ENCODE data around the gene FSD1L.
"Not testable (repeated sequence)": the region's sequence is repeated elsewhere in the genome, so short reads cannot be mapped to it uniquely, and the experiment has no call there.

Gene FSD1L

DNA sequence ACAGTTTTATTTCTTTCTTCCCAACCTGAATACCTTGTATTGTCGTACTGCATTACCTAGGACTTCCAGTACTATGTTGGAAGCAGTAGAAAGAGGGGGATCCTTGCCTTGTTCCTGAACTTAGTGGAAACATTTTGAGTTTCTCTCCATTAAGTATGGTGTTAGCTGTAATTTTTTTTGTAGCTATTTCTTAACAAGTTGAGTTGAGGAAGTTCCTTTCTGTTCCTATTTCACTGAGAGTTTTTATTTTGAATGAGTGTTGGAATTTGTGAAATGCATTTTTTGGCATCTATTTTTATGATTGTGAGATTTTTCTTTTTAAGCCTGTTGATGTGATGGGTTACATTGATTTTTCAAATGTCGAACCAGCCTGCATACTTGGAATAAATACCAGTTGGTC, 49.0 kb downstream of the FSD1L start:
- no peak for DNase-seq

GRCh38 chr9:105497704-105498103, 49.9 kb downstream of the FSD1L start:
- no peak for DNase-seq

GRCh38 chr9:105500108-105500766, 52.4 kb downstream of the FSD1L start:
- DNase-seq, result no peak

DNA sequence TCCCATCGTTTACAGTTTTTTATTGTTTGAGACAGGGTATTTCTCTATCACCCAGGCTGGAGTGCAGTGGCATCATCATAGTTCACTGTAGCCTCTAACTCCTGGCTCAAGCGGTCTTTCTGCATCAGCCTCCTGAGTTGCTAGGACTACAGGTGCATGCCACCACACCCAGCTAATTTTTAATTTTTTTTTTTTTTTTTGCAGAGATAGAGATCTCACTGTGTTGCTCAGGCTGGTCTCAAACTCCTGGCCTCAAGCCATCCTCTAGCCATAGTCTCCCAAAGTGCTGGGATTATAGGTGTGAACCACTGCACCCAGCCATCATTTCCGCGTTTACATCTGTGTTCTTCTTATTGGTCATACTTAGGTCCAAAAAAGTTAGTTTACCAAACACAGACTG, 53.6 kb downstream of the FSD1L start:
- DNase-seq, result no peak

DNA sequence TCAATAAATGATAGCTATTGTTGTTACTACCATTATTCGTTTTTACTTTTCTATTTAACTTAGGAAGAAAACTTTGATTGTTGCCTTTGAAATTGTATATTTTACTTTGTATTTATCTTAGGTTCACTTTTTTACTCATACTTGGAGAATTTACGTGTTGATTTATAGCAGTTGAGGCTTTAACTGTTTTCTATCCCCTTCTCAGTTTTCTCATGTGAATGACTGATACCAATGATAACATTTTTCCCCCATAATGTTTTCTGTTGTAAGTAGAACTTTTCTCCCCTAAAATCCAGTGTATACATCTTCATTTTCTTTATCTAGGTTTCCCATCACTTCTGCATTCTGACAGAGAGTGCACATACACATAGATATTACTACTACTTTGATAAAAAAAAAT, 54.4 kb downstream of the FSD1L start:
- no peak for DNase-seq

DNA sequence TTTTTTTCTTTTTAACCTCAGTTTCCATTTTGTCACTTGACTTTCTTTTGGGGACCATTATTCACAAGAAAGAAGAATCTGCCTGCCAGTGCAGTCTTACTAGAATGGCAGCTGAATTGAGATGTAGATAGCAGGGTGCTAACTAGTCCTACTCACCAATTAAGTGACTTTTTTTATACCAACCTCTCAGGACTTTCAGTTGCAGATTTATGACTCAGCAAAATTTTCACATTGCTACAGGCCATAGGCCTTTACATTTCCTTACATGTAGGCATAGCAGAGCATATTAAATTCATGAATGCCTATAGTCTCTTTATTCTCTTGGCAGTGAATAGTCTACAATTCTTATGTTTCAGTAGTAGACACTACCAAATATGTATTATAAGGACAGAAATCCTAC, 56.0 kb downstream of the FSD1L start:
- no peak for DNase-seq

DNA sequence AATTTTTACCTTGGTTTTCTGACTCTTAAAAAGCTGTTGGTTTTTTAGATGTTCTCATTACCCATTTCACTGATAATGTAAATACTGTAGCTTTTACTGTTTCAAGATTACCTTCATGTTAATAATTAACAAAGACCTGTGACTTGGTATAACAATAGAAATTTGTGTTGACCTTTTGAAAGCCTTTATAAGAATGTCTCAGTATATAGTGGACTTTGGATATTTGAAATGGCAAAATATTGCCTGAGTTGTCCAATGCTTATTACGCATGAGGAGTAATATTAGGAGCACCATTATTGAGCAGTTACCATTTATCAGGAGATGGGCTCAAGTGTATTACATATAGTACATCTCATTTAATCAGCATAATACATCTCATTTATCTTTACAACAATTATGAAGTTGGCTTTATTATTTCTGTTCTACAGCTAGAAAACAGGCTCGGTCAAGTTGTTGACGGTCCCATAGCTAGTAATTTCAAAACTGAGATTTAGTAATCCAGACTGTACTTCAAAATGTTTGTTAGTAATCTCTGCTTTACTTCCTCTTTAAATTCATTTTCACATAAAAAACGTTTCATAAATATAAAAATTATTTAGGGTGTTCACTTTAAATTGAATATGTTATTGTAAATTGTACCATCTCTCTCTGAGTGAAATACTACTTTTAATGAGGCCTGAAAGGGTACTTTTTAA, 59.4 kb downstream of the FSD1L start:
- DNase-seq, result no peak

GRCh38 chr9:105508530-105508929, 60.7 kb downstream of the FSD1L start:
- DNase-seq, result no peak

DNA sequence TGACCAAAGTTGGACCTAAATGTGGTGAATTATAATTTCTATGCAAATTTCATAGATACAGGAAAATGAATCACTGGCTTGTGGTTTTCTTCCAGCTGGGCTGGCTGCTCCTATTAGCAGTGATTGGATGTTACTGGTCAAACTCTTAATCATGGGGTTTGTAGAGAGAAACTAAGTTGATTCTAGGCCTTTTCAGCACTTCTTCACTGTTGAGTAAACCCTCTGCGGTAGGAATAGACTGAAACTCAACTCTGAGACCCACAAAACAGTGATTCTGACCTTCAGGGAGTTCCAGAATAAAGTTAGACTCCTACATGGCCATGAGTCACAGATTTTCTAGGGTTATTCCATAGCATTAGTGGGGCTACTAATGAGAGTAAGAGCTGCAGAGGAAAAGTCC, 62.2 kb downstream of the FSD1L start:
- no peak for DNase-seq

DNA sequence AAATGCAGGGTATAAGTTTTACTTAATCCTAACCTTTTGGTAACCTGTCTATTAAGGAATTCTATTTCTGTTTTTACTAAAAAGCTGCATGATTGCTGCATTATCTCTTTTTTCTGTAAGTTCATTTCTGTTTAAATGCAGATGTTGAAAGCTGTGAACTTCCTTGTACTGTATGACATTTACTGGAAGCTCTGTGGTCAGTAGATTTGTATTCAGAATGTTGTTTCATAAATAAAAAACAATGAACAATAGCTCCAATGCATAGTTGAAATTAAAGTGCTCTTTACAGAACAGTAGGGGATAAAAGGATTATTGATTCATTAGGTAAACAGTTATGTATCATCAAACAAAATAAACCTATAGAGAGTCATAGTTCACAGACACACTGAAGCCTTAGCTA, 63.6 kb downstream of the FSD1L start:
- DNase-seq, result no peak

DNA sequence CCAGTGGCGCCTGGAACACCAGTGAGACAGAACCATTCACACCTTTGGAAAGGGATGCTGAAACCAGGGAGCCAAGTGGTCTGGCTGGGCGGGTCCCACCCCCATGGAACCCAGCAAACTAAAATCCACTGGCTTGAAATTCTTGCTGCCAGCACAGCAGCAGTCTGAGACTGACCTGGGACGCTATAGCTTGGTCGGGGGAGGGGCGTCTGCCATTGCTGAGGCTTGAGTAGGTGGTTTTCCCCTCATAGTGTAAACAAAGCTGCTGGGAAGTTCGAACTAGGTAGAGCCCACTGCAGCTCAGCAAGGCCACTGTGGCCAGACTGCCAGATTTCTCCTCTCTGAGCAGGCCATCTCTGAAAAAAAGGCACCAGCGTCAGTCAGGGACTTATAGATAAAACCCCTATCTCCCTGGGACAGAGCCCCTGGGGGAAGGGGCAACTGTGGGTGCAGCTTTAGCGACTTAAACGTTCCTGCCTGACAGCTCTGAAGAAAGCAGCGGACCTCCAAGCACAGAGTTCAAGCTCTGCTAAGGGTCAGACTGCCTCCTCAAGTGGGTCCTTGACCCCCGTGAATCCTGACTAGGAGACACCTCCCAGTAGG, 68.1 kb downstream of the FSD1L start:
- no peak for DNase-seq

DNA sequence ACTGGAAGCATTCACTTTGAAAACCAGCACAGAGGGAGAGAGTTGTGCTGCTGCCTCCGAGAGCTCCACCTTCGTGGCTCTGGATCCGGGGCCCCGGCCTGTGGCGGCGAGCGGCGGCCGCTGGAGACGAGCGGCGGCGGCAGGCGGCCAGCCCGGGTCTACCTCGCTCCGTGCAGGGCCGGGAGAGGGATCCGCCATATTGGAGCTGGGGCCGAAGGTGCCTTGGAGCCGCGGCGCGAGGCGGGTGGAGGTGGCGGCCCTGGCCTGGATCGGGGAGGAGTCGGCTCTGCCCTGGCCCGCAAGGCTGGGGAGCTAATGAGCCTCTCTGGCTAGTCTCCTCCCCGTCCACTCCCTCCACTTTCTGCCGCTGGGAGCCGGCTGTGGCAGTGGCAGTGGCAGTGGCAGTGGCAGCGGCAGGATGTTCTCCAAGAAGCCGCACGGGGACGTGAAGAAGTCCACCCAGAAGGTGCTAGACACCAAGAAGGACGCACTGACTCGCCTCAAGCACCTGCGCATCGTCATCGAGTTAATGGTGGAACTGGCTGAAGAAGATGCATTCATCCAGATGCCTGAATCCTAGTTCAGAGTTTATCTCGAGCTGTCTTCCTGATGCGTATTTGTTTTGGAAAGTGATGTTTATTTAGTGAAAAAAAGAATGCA, 72.0 kb downstream of the FSD1L start:
- DNase-seq, result not testable (repeated sequence)

GRCh38 chr9:105520992-105521391, 73.2 kb downstream of the FSD1L start:
- DNase-seq, result not testable (repeated sequence)

DNA sequence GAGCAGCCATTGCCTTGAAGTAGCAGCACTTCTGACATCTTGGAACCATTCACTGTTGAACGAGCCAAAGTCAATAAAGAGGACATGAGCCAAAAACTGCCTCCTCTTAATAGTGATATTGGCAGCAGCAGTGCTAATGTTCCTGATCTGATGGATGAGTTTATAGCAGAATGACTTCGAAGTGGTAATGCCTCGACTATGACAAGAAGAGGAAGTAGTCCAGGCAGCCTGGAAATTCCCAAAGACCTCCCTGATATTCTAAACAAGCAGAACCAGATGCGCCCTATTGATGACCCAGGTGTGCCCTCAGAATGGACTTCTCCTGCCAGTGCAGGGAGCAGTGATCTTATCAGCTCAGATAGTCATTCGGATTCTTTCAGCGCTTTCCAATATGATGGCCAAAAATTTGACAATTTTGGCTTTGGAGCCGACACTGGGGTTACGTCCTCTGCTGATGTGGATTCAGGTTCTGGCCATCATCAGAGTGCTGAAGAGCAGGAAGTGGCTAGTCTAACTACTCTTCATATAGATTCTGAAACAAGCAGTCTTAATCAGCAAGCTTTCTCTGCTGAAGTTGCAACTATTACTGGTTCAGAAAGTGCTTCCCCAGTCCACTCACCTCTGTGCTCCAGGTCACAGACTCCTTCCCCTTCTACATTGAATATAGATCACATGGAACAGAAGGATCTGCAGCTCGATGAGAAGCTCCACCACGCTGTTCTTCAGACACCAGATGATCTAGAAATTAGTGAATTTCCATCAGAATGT, 75.0 kb downstream of the FSD1L start:
- not testable (repeated sequence) for DNase-seq

DNA sequence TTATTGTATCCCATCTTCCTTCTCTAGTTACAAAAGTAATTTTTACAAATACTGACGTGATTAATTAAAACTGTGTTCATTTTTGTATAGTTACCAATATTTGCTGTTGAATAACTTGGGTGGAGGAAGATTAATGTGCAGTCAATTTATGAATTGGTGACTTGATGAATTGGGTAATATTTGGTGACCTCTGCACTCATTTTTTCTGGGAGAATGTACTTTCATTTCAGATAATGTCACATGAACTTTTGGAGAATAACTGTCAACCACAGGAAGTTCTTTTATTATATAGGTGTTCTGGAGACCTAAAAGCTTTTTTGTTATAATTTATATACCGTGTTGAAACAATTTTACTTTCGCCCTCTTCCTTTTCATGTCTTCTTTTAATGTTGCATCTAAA, 83.7 kb downstream of the FSD1L start:
- DNase-seq, result no peak

GRCh38 chr9:105535920-105536668, 88.3 kb downstream of the FSD1L start:
- DNase-seq, result no peak

DNA sequence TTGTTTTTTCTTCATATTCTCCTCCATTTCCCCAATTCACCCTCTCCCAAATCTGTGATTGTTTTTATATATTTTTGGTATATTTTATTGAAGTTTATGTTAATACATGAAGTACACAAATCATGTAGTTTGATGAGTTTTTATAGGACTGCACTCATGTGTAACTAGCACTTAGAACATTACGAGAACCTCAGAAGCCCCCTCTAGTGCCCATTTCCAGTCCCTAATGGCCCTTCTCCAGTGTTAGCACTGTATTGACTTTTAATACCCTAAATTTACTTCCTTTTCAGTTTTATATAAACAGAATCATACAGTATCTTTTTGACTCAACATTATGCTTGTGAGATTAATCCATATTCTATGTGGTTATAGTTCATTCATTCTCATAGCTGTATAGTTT, 91.6 kb downstream of the FSD1L start:
- no peak for DNase-seq

GRCh38 chr9:105541838-105542237, 94.0 kb downstream of the FSD1L start:
- DNase-seq, result no peak

DNA sequence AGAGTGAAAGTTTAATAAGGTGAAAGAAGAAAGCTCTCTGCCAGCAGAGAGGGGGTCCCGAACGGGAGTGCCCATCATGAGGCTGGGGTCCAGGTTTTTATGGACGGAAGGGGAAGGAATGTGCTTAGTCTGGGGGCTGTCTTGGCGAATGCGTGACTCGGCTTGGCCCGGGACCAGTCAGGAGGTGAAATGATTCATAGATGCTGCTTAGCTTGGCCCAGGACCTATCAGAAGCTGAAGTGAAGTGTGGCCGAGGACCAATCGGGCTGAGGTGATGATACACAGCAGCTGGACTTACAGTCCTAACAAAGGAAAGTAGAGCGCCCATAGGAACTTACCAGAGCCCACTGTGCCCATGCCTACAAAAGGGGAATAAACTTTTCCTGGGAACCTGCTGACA, 106.2 kb downstream of the FSD1L start:
- DNase-seq, result no peak

DNA sequence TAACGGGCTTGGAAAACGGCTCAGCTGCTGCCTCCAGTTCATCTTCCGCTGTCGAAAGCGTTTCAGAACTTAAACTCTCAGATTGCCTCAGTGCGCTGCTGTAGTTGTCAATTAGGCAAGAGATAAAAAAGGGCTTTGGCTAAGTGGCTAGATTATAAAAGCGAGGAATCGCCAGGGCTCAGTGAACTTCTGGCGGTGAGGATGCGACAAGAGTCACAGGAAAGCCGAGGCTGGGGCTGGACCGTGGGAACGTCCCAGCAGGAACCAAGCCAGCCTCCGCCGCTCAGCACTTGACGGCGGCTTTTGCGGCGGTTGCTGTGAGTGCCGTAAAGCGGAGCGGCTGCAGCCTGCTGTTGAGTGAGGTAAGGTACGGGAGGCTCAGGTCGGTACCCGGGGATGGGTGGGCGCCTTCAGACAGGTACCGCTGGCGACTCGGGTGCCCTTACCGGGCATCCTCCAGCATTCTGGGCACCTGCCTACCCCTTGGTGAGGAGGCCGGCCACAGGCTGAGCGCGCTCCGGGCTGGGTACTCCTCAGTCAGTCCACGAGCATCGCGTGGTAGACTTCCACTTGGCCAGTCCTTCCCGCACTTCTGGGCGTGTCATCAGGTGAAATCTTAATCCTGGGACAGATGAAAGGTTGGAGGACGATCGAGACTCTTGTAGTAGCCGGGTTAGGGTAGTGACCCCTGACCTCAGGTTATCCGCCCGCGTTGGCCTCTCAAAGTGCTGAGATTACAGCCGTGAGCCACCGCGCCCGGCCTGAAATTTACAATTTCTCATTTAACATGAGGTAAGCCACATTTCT, 110.2 kb downstream of the FSD1L start, which contains the start of gene FKTN:
Gene FKTN (plus strand): TSS at position 328 of the 807 bp plus-strand sequence. CDS start 16,902 bp downstream, outside the sequence.
- DNase-seq, result peak; percentile 71

DNA sequence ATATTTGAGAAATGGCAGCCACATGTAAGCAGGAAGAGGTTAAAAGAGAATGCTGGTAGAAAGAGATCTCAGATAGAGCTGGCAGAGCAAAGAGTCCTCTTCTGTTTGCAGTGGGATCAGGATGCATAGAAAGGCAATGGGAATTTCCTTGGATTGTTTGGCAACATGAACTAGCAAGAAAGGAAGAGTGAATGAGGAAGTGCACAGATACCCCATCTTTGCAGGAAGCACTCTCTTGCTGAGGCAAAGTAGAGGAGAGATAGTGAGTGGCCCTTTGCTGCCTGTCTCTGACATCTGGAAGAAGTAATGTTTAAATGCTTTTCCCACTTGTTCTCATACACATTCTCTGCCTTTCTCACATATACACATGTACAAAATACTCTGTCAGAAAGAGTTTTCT, 124.6 kb downstream of the FSD1L start:
- no peak for DNase-seq
